Liver (tissue), 3 donors: Measurements from ENCODE around the gene MOV10L1.

Experiments
- CTCF ChIP-seq: fragments of 150-350 bp; IDR thresholded peaks from 2 replicates; pipeline ENCODE4 v1.5.1; 2017; ENCODE audit warnings: improper control_type of control experiment, low read depth, low read length; ENCODE audit not compliant: missing input control
- EGR1 ChIP-seq, 2 donors: IDR thresholded peaks; 2 replicates each; pipeline ENCODE4 v1.6.1; 2016 to 2018; ENCODE audit warnings: antibody characterized with exemption in 2 of 2, low read depth in 2 of 2
- FOXA1 ChIP-seq: IDR thresholded peaks from 2 replicates; pipeline ENCODE4 v1.6.1; 2016; ENCODE audit warnings: antibody characterized with exemption
- FOXA2 ChIP-seq: IDR thresholded peaks from 2 replicates; pipeline ENCODE4 v1.6.1; 2016; ENCODE audit warnings: antibody characterized with exemption
- RAD21 ChIP-seq, 2 donors: IDR thresholded peaks; 2 replicates each; pipeline ENCODE4 v1.6.1; 2016; ENCODE audit warnings: antibody characterized with exemption in 2 of 2, mild to moderate bottlenecking in 2 of 2
- RXRA ChIP-seq, 2 donors: IDR thresholded peaks; 2 replicates each; pipeline ENCODE4 v1.6.1; 2017 to 2018; ENCODE audit warnings: antibody characterized with exemption in 2 of 2, mild to moderate bottlenecking in 1 of 2
- SP1 ChIP-seq: IDR thresholded peaks from 2 replicates; pipeline ENCODE4 v1.6.1; 2018; ENCODE audit warnings: antibody characterized with exemption, mild to moderate bottlenecking
- TAF1 ChIP-seq: conservative IDR thresholded peaks from 2 replicates; pipeline ENCODE4 v1.6.1; 2016; ENCODE audit warnings: antibody characterized with exemption, mild to moderate bottlenecking
- YY1 ChIP-seq: IDR thresholded peaks from 2 replicates; pipeline ENCODE4 v1.6.1; 2016; ENCODE audit warnings: antibody characterized with exemption, mild to moderate bottlenecking
- donor health status: healthy.
- donor health status: healthy.

- TF ChIP-seq SP1 (no peak), RXRA (IDR thresholded peaks at IDR 0.05) (no peak), FOXA1 (no peak), CTCF (no peak), FOXA2 (no peak), TAF1 (no peak), RAD21 (IDR thresholded peaks at IDR 0.05) (no peak), EGR1 (IDR thresholded peaks at IDR 0.05; ENCODE audit: low read depth in 2 of 2) (no peak), YY1 (no peak)
Observed at GRCh38 chr22:50061824-50062355, 27.9 kb upstream of the MOV10L1 start.
